GM12891 (cell line): Measurements from ENCODE around the gene GPR108.
A peak's percentile ranks its signal among the peaks of the same experiment; 100 is the strongest.

Experiments
- DNase-seq: peaks from one replicate; pipeline ENCODE4 v3.0.0; 2011; ENCODE audit warnings: low spot score; ENCODE audit not compliant: insufficient read length
- FAIRE-seq: peaks from 2 replicates; lab custom pipeline; 2011; peaks lifted over from hg19 to GRCh38; lab: Jason Lieb, UNC
- PAX5 ChIP-seq: IDR thresholded peaks from 2 replicates; pipeline ENCODE4 v1.6.1; 2011; ENCODE audit warnings: low read length, moderate library complexity, mild to moderate bottlenecking; ENCODE audit not compliant: insufficient read depth, severe bottlenecking
- POLR2A ChIP-seq: IDR thresholded peaks from 2 replicates; pipeline ENCODE4 v1.6.1; 2011; ENCODE audit warnings: low read depth, low read length, control low read depth
- POLR2AphosphoS5 ChIP-seq: IDR thresholded peaks from 2 replicates; pipeline ENCODE4 v1.6.1; 2011; ENCODE audit warnings: low read depth, low read length, control low read depth
- POU2F2 ChIP-seq: IDR thresholded peaks from 2 replicates; pipeline ENCODE4 v1.6.1; 2011; ENCODE audit warnings: low read depth, mild to moderate bottlenecking, control low read depth, low read length, moderate library complexity
- SPI1 ChIP-seq: IDR thresholded peaks from 2 replicates; pipeline ENCODE4 v1.6.1; 2011; ENCODE audit warnings: low read depth, low read length, control low read depth
- TAF1 ChIP-seq: IDR thresholded peaks from 2 replicates; pipeline ENCODE4 v1.6.1; 2011; ENCODE audit warnings: low read depth, low read length, control low read depth

GPR108 gene

DNA sequence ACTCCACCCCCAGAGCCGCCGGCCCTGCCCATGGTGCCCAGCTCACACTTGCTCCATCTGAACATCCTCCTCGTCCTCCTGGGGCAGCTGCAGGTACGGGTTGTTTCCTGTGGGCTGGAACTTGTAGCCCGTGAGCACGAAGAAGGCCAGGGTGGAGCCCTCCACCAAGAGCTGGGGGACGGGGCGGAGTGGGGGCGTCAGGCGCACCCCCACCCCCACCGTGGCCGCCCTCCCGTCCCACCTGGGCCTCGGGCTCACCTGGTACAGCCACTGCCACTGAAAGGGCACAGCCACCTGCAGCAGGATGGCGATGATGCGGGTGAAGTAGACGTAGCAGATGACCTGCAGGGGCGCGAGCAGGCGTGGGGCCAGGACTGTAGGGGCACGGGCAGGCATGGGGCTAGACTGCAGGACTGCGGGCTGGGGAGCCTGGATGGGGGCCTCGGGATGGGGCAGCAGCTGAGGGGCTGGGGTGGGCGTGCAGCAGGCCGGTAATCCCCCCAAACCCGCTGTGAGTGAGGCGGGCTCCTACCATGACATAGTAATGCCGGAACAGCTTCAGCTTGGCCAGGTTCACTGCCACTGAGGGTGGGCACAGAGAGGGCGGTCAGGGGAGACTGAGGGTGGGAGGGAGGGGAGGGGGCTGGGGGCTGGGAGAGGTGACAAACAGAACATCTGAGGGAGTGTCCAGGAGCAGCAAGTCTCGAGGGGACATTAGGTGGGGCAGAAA lies 6.3 kb downstream of the GPR108 start:
- DNase-seq (no peak), FAIRE-seq (no peak)
- no peak for TF ChIP-seq POU2F2
- no peak for TF ChIP-seq SPI1
- no peak for TF ChIP-seq POLR2AphosphoS5
- no peak for TF ChIP-seq TAF1
- no peak for TF ChIP-seq PAX5
- no peak for TF ChIP-seq POLR2A

DNA sequence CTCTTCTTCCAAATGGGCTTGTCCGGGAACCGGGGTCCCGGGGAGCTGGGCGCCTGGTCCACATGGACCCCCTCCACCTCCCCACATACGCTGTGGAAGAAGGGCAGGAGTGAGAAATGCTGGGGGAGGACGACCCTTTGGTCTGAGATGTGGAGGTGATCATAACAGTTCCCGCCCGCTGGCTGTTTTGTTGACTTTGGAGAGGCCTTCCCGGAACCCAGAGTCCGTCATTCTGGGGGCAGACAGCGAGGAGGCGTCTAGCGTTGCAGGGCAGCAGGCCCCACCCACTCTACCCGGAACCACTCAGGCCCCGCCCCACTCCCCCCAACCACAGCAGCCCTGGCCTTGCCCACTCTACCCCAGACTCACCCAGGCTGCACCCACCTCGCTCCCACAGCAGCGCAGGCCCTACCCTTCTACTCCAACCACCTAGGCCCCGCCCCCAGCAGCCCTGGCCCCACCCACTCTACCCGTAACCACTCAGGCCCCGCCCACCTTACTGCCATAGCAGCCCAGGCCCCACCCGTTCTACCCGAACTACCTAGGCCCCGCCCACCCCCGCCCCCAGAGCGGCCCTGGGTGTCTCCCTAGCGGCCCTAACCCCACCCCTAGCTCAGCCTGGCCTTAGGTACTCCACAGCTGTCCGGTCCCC lies 7.1 kb downstream of the GPR108 start:
- peak; percentile 58 for DNase-seq
- FAIRE-seq = peak; percentile 40
- TF ChIP-seq POLR2A = no peak
- TF ChIP-seq TAF1 = no peak
- TF ChIP-seq POLR2AphosphoS5 = no peak
- no peak for TF ChIP-seq SPI1

GRCh38 chr19:6729573-6730152 lies 7.7 kb downstream of the GPR108 start:
- FAIRE-seq (no peak), DNase-seq (no peak)
- TF ChIP-seq PAX5 (no peak), SPI1 (no peak), POLR2AphosphoS5 (no peak), POU2F2 (no peak), POLR2A (no peak), TAF1 (no peak)

- TF ChIP-seq SPI1 = peak; percentile 87
- no peak for TF ChIP-seq TAF1
- FAIRE-seq = peak; percentile 88
- DNase-seq = no peak
Observed at GRCh38 chr19:6728346-6728745, 9.0 kb downstream of the GPR108 start.

- no peak for TF ChIP-seq POLR2A
- no peak for TF ChIP-seq POU2F2
- TF ChIP-seq SPI1 = no peak
- no peak for TF ChIP-seq POLR2AphosphoS5
- no peak for TF ChIP-seq TAF1
- no peak for TF ChIP-seq PAX5
- no peak for DNase-seq
- FAIRE-seq = no peak
Observed at GRCh38 chr19:6725513-6726231, 11.7 kb downstream of the GPR108 start.

DNA sequence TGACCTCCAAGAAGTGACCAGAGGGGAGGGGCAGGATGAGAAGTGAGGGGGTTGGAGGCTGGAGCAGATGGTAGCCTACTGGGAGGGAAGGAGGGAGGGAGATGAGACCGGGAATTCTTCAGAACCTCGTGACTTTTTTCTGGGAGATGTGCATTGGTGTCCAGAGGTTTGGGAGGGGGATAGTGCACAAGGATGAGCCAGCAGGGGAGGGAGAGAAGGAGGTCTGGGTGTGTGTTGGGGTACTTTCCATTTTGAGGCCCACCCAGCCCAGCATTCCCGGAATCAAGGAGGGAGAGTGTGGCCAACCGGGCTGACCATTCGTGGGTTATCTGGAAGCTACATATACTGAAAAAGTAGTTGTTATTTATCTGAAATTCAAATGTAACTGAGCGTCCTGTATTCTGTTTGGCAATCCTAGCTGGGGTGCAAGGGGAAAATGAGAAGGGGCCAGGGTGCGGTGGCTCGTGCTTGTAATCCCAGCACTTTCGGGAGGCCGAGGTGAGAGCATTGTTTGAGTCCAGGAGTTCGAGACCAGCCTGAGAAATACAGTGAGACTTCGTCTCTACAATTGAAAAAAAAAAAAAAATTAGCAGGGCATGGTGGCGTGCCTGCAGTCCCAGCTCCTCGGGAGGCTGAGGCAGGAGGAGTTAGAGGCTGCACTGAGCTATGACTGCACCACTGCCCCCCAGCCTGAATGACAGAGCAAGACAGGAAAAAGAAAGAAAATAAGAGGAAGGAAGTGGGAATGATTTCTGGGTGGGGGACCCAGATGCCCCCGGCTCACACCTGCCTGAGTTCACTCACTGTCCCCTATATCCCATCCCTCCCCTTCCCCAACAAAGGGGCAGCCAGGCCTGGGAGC lies 12.5 kb downstream of the GPR108 start:
- DNase-seq (no peak), FAIRE-seq (no peak)

GRCh38 chr19:6723738-6724137 lies 13.6 kb downstream of the GPR108 start:
- no peak for TF ChIP-seq POU2F2
- peak; percentile 80 for TF ChIP-seq SPI1
- TF ChIP-seq TAF1 = no peak
- DNase-seq (no peak), FAIRE-seq (no peak)

More for the DNA sequence above, 12.5 kb downstream of the GPR108 start:
- TF ChIP-seq POU2F2 = no peak
- no peak for TF ChIP-seq POLR2A
- TF ChIP-seq POLR2AphosphoS5 = no peak
- no peak for TF ChIP-seq PAX5
- TF ChIP-seq TAF1 = no peak
- TF ChIP-seq SPI1 = no peak

GRCh38 chr19:6723108-6723618 lies 14.2 kb downstream of the GPR108 start:
- no peak for FAIRE-seq
- TF ChIP-seq SPI1 (no peak), PAX5 (no peak), POU2F2 (no peak), POLR2AphosphoS5 (no peak), TAF1 (no peak), POLR2A (no peak)

DNA sequence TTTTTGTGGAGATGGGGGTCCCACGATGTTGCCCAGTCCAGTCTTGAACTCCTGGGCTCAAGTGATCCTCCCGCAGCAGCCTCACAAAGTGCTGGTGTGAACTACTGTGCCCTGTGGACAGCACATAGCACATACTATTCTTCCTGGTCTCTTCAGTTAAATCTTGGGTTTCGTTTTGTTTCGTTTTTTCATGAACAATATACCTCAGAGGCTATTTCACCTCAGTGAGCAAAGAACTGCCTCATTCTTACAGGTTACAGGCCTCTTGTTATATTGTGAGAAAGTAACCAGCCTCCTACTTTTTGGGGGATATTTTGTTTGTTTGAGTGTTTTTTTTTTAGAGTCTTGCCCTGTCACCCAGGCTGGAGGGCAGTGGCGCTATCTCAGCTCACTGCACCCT lies 15.6 kb downstream of the GPR108 start:
- FAIRE-seq (peak; percentile 76), DNase-seq (no peak)
- TF ChIP-seq PAX5 (no peak), SPI1 (peak; percentile 31; the same call in 1 of the 2 replicates), POU2F2 (no peak)

More at GRCh38 chr19:6723108-6723618, 14.2 kb downstream of the GPR108 start:
- DNase-seq = no peak
